ENCODE measurements around the gene SORCS3. TPM values are rescaled to one million over a fixed set of nuclear protein-coding genes. Genes with fewer than 3 reads are reported as not detected.

The SORCS3 gene
- total RNA-seq, 1 donor from 2014 or later = 0.25 TPM

GRCh38 chr10:105259201-105259600 is 618.1 kb downstream of the SORCS3 start:
- TF ChIP-seq POLR2A (IDR thresholded peaks at IDR 0.05) = no peak
- no peak for TF ChIP-seq POLR2AphosphoS5 (IDR thresholded peaks at IDR 0.05; ENCODE audit: insufficient read depth in 1 of 2, low read depth in 1 of 2)
- no peak for TF ChIP-seq CTCF (IDR thresholded peaks at IDR 0.05)
- H3K9me3 ChIP-seq = no peaks in the 10 kb centered on the region
- no peaks in the 10 kb centered on the region for H3K4me1 ChIP-seq
- no peak overlapping the region for H3K27ac ChIP-seq
- intact Hi-C loops (cut with DNase I) = no loop called here
- no peak for DNase-seq (ENCODE audit: extremely low spot score in 2 of 2)
- no peaks in the 10 kb centered on the region for H3K36me3 ChIP-seq
- no peaks in the 10 kb centered on the region for H3K27me3 ChIP-seq
- H3K4me3 ChIP-seq = no peak overlapping the region

GRCh38 chr10:105262666-105263065 is 621.6 kb downstream of the SORCS3 start:
- intact Hi-C loops (cut with DNase I) = no loop called here
- H3K4me1 ChIP-seq = no peaks in the 10 kb centered on the region
- TF ChIP-seq CTCF (IDR thresholded peaks at IDR 0.05) (no peak), POLR2AphosphoS5 (IDR thresholded peaks at IDR 0.05; ENCODE audit: insufficient read depth in 1 of 2, low read depth in 1 of 2) (no peak), POLR2A (IDR thresholded peaks at IDR 0.05) (no peak)
- no peaks in the 10 kb centered on the region for H3K27me3 ChIP-seq
- no peaks in the 10 kb centered on the region for H3K36me3 ChIP-seq
- H3K27ac ChIP-seq = no peak overlapping the region
- no peak overlapping the region for H3K4me3 ChIP-seq
- no peak for DNase-seq (ENCODE audit: extremely low spot score in 2 of 2)
- no peaks in the 10 kb centered on the region for H3K9me3 ChIP-seq

GRCh38 chr10:105266966-105267539 is 626.0 kb downstream of the SORCS3 start:
- H3K9me3 ChIP-seq = no peaks in the 10 kb centered on the region
- no peak for TF ChIP-seq POLR2A (IDR thresholded peaks at IDR 0.05)
- no peak for TF ChIP-seq CTCF (IDR thresholded peaks at IDR 0.05)
- no peak for TF ChIP-seq POLR2AphosphoS5 (IDR thresholded peaks at IDR 0.05; ENCODE audit: insufficient read depth in 1 of 2, low read depth in 1 of 2)
- intact Hi-C loops (cut with DNase I) = no loop called here
- no peak overlapping the region for H3K27ac ChIP-seq
- H3K27me3 ChIP-seq = no peaks in the 10 kb centered on the region
- H3K4me3 ChIP-seq = no peak overlapping the region
- DNase-seq (ENCODE audit: extremely low spot score in 2 of 2) = no peak
- no peaks in the 10 kb centered on the region for H3K4me1 ChIP-seq
- H3K36me3 ChIP-seq = no peaks in the 10 kb centered on the region

GRCh38 chr10:105268961-105269360 is 627.9 kb downstream of the SORCS3 start:
- no peaks in the 10 kb centered on the region for H3K36me3 ChIP-seq
- H3K4me3 ChIP-seq = no peak overlapping the region
- no peak overlapping the region for H3K27ac ChIP-seq
- intact Hi-C loops (cut with DNase I) = no loop called here
- no peaks in the 10 kb centered on the region for H3K27me3 ChIP-seq
- TF ChIP-seq CTCF (IDR thresholded peaks at IDR 0.05) (no peak), POLR2A (IDR thresholded peaks at IDR 0.05) (no peak), POLR2AphosphoS5 (IDR thresholded peaks at IDR 0.05; ENCODE audit: insufficient read depth in 1 of 2, low read depth in 1 of 2) (no peak)
- DNase-seq (ENCODE audit: extremely low spot score in 2 of 2) = no peak
- H3K4me1 ChIP-seq = no peaks in the 10 kb centered on the region
- no peaks in the 10 kb centered on the region for H3K9me3 ChIP-seq

- no peaks in the 10 kb centered on the region for H3K27me3 ChIP-seq
- H3K36me3 ChIP-seq = no peaks in the 10 kb centered on the region
- TF ChIP-seq CTCF (IDR thresholded peaks at IDR 0.05) (no peak), POLR2AphosphoS5 (IDR thresholded peaks at IDR 0.05; ENCODE audit: insufficient read depth in 1 of 2, low read depth in 1 of 2) (no peak), POLR2A (IDR thresholded peaks at IDR 0.05) (no peak)
- no peak overlapping the region for H3K4me3 ChIP-seq
- no peaks in the 10 kb centered on the region for H3K4me1 ChIP-seq
- H3K9me3 ChIP-seq = no peaks in the 10 kb centered on the region
- intact Hi-C loops (cut with DNase I) = no loop called here
- H3K27ac ChIP-seq = no peak overlapping the region
- DNase-seq (ENCODE audit: extremely low spot score in 2 of 2) = no peak
These were observed 628.6 kb downstream of the SORCS3 start for GRCh38 chr10:105269689-105270088.
